GM23248 (cell line): Measurements from ENCODE around the gene CARD14. TPM values are rescaled to one million over a fixed set of nuclear protein-coding genes. Genes with fewer than 3 reads are reported as not detected.

ENCODE experiments used
- DNase-seq: peaks from one replicate; pipeline ENCODE4 v3.0.0-alpha.2; 2015
- H2AFZ ChIP-seq: fragments of 200-600 bp; sonication (generic); 2 replicates; pipeline ENCODE4 v1.6.1; 2016; ENCODE audit warnings: antibody characterized with exemption
- H3F3A ChIP-seq: fragments of 200-600 bp; sonication (generic); 2 replicates; pipeline ENCODE4 v1.6.1; 2016; ENCODE audit warnings: mild to moderate bottlenecking, antibody characterized with exemption, mixed run types; ENCODE audit not compliant: insufficient read depth
- H3K27ac ChIP-seq: fragments of 200-600 bp; sonication (generic); 2 replicates; pipeline ENCODE4 v1.5.1; 2016; ENCODE audit warnings: mild to moderate bottlenecking
- H3K27me3 ChIP-seq: fragments of 200-600 bp; sonication (generic); replicated peaks from 2 replicates; pipeline ENCODE4 v1.6.1; 2016; ENCODE audit warnings: mild to moderate bottlenecking; ENCODE audit not compliant: insufficient read depth
- H3K36me3 ChIP-seq: fragments of 200-600 bp; sonication (generic); 2 replicates; pipeline ENCODE4 v1.6.1; 2016; ENCODE audit warnings: low read depth, mild to moderate bottlenecking
- H3K4me1 ChIP-seq: fragments of 200-600 bp; sonication (generic); 2 replicates; pipeline ENCODE4 v1.6.1; 2016; ENCODE audit warnings: mild to moderate bottlenecking; ENCODE audit not compliant: insufficient read depth
- H3K4me2 ChIP-seq: fragments of 200-600 bp; sonication (generic); one replicate; pipeline ENCODE4 v1.6.1; 2016; ENCODE audit warnings: mild to moderate bottlenecking; ENCODE audit not compliant: unreplicated experiment
- H3K4me3 ChIP-seq: fragments of 200-600 bp; sonication (generic); 2 replicates; pipeline ENCODE4 v1.5.1; 2016; ENCODE audit warnings: mild to moderate bottlenecking
- H3K79me2 ChIP-seq: fragments of 200-600 bp; sonication (generic); 2 replicates; pipeline ENCODE4 v1.6.1; 2016; ENCODE audit warnings: mild to moderate bottlenecking; ENCODE audit not compliant: insufficient read depth
- H3K9ac ChIP-seq: fragments of 200-600 bp; sonication (generic); 2 replicates; pipeline ENCODE4 v1.6.1; 2016; ENCODE audit warnings: mild to moderate bottlenecking
- H3K9me2 ChIP-seq: fragments of 200-600 bp; sonication (generic); 2 replicates; pipeline ENCODE4 v1.6.1; 2016; ENCODE audit warnings: mixed run types, mild to moderate bottlenecking, moderate library complexity; ENCODE audit not compliant: insufficient read depth
- H3K9me3 ChIP-seq: fragments of 200-600 bp; sonication (generic); one replicate; pipeline ENCODE4 v1.6.1; 2017; ENCODE audit warnings: low read depth
- H4K20me1 ChIP-seq: fragments of 200-600 bp; sonication (generic); 2 replicates; pipeline ENCODE4 v1.6.0; 2016; ENCODE audit not compliant: insufficient read depth
- EZH2 ChIP-seq: fragments of 200-600 bp; sonication (generic); IDR thresholded peaks from 2 replicates; pipeline ENCODE4 v1.6.1; 2018; ENCODE audit warnings: antibody characterized with exemption, mild to moderate bottlenecking; ENCODE audit not compliant: insufficient read depth, poor library complexity, severe bottlenecking
- EZH2phosphoT487 ChIP-seq: fragments of 200-600 bp; sonication (generic); IDR thresholded peaks from 2 replicates; pipeline ENCODE4 v1.6.1; 2018; ENCODE audit warnings: antibody characterized with exemption, moderate library complexity, mild to moderate bottlenecking, low read depth; ENCODE audit not compliant: insufficient read depth
- WGBS, 2 experiments: methylation state at CpG; one replicate each; pipeline ENCODE4 v1.1.6; 2015 to 2017; ENCODE audit warnings: low lambda C conversion rate in 2 of 2, low coverage in 1 of 2; ENCODE audit errors: missing lambda C conversion rate in 2 of 2; 5-methylcytosine and 5-hydroxymethylcytosine counted together
- in situ Hi-C: fragments of 300-500 bp; cut with MboI; formaldehyde crosslinking; loops from 2 replicates; pipeline ENCODE4 v1.15.0; 2020
- polyA plus RNA-seq: library from polyadenylated mRNA; unstranded; fragments of >200 nt; fragmentation: Nextera tagmentation; extraction: Ambion mirVana; gene quantifications from 2 replicates; pipeline ENCODE4 v1.2.1, GENCODE V29; 2016
- total RNA-seq: library from RNA; depleted of rRNA; stranded (reverse); fragments of >200 nt; shearing (Covaris generic); gene quantifications from 2 replicates; pipeline ENCODE4 v1.2.3, GENCODE V29; 2014

Gene CARD14
- total and polyA plus RNA-seq, 2 experiments from 2014 or later: 0.06 TPM; not detected in 1

- H3K27me3 ChIP-seq: no peaks in the 10 kb centered on the region
- DNase-seq: no peak
- H3K9me2 ChIP-seq: no peaks in the 10 kb centered on the region
- H3K4me3 ChIP-seq: no peak overlapping the region
- no peaks in the 10 kb centered on the region for H3K36me3 ChIP-seq
- in situ Hi-C loops: no loop called here
- no peaks in the 10 kb centered on the region for H3F3A ChIP-seq
- no peaks in the 10 kb centered on the region for H3K9me3 ChIP-seq
- no peak overlapping the region for H3K4me2 ChIP-seq
- no peaks in the 10 kb centered on the region for H3K79me2 ChIP-seq
- TF ChIP-seq EZH2phosphoT487: no peak
- no peak for TF ChIP-seq EZH2
- H3K9ac ChIP-seq: no peak overlapping the region
- 69 to 80% methylated on average over 11 of the region's 11 CpGs for WGBS, 2 experiments
- no peaks in the 10 kb centered on the region for H4K20me1 ChIP-seq
- no peak overlapping the region for H2AFZ ChIP-seq
- H3K4me1 ChIP-seq: no peaks in the 10 kb centered on the region
- no peak overlapping the region for H3K27ac ChIP-seq
Observed at GRCh38 chr17:80203471-80203963, 33.7 kb downstream of the CARD14 start.

- DNase-seq: no peak
- Histone ChIP-seq H3K27ac (no peak overlapping the region), H3K9ac (no peak overlapping the region), H3K79me2 (no peaks in the 10 kb centered on the region), H4K20me1 (no peaks in the 10 kb centered on the region), H3K9me2 (no peaks in the 10 kb centered on the region), H3K36me3 (no peaks in the 10 kb centered on the region), H2AFZ (no peak overlapping the region), H3K27me3 (no peaks in the 10 kb centered on the region), H3K4me3 (no peak overlapping the region), H3K4me2 (no peak overlapping the region), H3K9me3 (no peaks in the 10 kb centered on the region), H3F3A (no peaks in the 10 kb centered on the region), H3K4me1 (no peaks in the 10 kb centered on the region)
- in situ Hi-C loops: no loop called here
- TF ChIP-seq EZH2phosphoT487 (no peak), EZH2 (no peak)
- WGBS, 2 experiments: 84 to 86% methylated on average over 18 to 19 of the region's 19 CpGs
Observed at GRCh38 chr17:80204626-80205468, 35.0 kb downstream of the CARD14 start.

DNA sequence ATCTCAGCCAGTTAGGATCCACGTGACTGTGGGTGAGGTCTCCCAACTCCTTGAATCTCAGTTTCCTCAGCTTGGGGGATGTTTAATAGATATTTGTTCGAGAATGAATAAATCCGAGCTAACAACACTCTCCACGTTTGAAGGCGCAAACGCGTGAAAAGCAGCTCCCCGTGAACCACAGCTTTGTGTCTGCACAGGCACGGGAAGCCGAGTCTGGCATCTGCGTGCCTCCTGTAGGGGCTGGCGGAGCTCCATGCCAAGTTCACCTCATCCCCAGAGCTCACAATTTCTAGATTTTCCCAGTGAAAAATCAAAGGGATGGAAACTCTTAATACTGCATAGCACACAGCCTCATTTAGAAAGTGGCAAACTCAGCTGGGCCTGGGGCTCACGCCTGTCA is 36.0 kb downstream of the CARD14 start:
- in situ Hi-C loops: no loop called here
- Histone ChIP-seq H4K20me1 (no peaks in the 10 kb centered on the region), H3K27ac (no peak overlapping the region), H3K9ac (no peak overlapping the region), H3K36me3 (no peaks in the 10 kb centered on the region), H2AFZ (no peak overlapping the region), H3K79me2 (no peaks in the 10 kb centered on the region), H3K9me3 (no peaks in the 10 kb centered on the region), H3K4me2 (no peak overlapping the region), H3K4me3 (no peak overlapping the region), H3K9me2 (no peaks in the 10 kb centered on the region), H3K4me1 (no peaks in the 10 kb centered on the region), H3K27me3 (no peaks in the 10 kb centered on the region), H3F3A (no peaks in the 10 kb centered on the region)
- TF ChIP-seq EZH2: no peak
- no peak for TF ChIP-seq EZH2phosphoT487
- no peak for DNase-seq
- WGBS, 2 experiments: 76 to 83% methylated on average over 13 of the region's 13 CpGs

DNA sequence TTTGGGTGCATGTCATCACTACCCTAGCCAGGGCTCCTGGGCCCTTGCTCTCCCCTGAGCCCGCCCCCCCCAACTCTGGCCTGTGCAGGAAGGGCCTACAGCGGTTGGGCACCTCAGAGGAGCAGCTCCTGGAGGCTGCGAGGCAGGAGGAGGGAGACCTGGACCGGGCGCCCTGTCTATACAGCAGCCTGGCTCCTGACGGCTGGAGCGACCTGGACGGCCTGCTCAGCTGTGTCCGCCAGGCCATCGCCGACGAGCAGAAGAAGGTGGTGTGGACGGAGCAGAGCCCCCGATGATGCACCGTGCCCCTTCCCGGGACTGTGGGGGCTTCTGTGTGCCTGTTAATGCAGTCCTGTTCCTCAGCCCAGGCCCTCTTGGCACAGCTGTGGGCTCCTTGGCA is 38.2 kb downstream of the CARD14 start:
- no peaks in the 10 kb centered on the region for H3K27me3 ChIP-seq
- H3K9ac ChIP-seq: no peak overlapping the region
- no peaks in the 10 kb centered on the region for H4K20me1 ChIP-seq
- no peak overlapping the region for H3K4me3 ChIP-seq
- H3K4me2 ChIP-seq: no peak overlapping the region
- DNase-seq: no peak
- 94 to 98% methylated on average over 11 to 16 of the region's 16 CpGs for WGBS, 2 experiments
- H3F3A ChIP-seq: no peaks in the 10 kb centered on the region
- no peaks in the 10 kb centered on the region for H3K4me1 ChIP-seq
- no peak for TF ChIP-seq EZH2
- TF ChIP-seq EZH2phosphoT487: no peak
- no peak overlapping the region for H2AFZ ChIP-seq
- no peaks in the 10 kb centered on the region for H3K9me2 ChIP-seq
- in situ Hi-C loops: no loop called here
- H3K9me3 ChIP-seq: no peaks in the 10 kb centered on the region
- H3K27ac ChIP-seq: no peak overlapping the region
- H3K79me2 ChIP-seq: no peaks in the 10 kb centered on the region
- H3K36me3 ChIP-seq: no peaks in the 10 kb centered on the region
